Stomach (tissue), 4 donors: ENCODE data around the gene EID2B.

ENCODE experiments used
- CTCF ChIP-seq, 7 experiments: fragments of 450-650 bp in 4 of 7; fragments of 200-600 bp in 3 of 7; sonication (generic) in 3 of 7; IDR thresholded peaks; one replicate each; pipeline ENCODE4 v1.5.1; 2016 to 2019; ENCODE audit warnings: antibody characterized with exemption in 7 of 7, control low read depth in 2 of 7, mild to moderate bottlenecking in 1 of 7
- POLR2A ChIP-seq, 4 donors: fragments of 450-650 bp; IDR thresholded peaks; one replicate each; pipeline ENCODE4 v1.6.1; 2016; ENCODE audit warnings: antibody characterized with exemption in 4 of 4, control low read depth in 2 of 4, mild to moderate bottlenecking in 1 of 4, moderate library complexity in 1 of 4
- POLR2AphosphoS5 ChIP-seq, 3 donors: sonication (generic); formaldehyde crosslinking; IDR thresholded peaks; one replicate each; pipeline ENCODE4 v1.6.1; 2016; ENCODE audit warnings: antibody characterized with exemption in 3 of 3

- no peak for TF ChIP-seq POLR2AphosphoS5 (IDR thresholded peaks at IDR 0.05)
- TF ChIP-seq CTCF (IDR thresholded peaks at IDR 0.05): no peak
- no peak for TF ChIP-seq POLR2A (IDR thresholded peaks at IDR 0.05)
Measured at GRCh38 chr19:39514840-39515550, 17.7 kb downstream of the EID2B start, which contains the start of gene SELENOV.
